ENCODE results near the gene FOXRED2. TPM values are rescaled to one million over a fixed set of nuclear protein-coding genes. Genes with fewer than 3 reads are reported as not detected.
"Not testable (repeated sequence)": the region's sequence is repeated elsewhere in the genome, so short reads cannot be mapped to it uniquely, and the experiment has no call there.

Gene FOXRED2
- total RNA-seq, 2 experiments from 2014 or later, result 1.8 to 2.3 TPM

DNA sequence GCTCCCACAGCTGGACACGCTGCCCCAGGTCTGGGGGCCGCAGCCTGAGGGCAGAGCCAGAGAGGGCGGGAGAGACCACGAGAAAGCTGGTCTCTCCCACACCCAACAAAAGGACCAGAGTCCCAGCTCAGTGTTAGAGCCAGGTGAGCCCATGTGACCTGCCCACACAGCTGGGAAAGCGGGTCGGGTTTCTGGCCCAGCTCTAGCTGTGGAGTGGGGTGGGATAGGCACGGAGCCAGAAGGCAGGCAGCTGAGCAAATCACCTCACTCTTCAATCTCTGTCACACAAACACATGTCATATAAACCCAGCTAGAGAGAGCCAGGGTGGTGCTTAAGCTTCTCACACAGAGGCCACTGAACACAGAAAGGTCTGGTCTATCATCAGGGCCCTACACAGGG is 29.9 kb upstream of the FOXRED2 start:
- no peak overlapping the region for H3K4me3 Mint-ChIP-seq
- DNase-seq, result no peak
- H3K27ac Mint-ChIP-seq, result no peak overlapping the region
- H3K36me3 Mint-ChIP-seq (ENCODE audit: low read depth), result no peaks in the 10 kb centered on the region
- H3K4me1 Mint-ChIP-seq (ENCODE audit: low read depth), result no peaks in the 10 kb centered on the region
- TF ChIP-seq, protein P1, sequence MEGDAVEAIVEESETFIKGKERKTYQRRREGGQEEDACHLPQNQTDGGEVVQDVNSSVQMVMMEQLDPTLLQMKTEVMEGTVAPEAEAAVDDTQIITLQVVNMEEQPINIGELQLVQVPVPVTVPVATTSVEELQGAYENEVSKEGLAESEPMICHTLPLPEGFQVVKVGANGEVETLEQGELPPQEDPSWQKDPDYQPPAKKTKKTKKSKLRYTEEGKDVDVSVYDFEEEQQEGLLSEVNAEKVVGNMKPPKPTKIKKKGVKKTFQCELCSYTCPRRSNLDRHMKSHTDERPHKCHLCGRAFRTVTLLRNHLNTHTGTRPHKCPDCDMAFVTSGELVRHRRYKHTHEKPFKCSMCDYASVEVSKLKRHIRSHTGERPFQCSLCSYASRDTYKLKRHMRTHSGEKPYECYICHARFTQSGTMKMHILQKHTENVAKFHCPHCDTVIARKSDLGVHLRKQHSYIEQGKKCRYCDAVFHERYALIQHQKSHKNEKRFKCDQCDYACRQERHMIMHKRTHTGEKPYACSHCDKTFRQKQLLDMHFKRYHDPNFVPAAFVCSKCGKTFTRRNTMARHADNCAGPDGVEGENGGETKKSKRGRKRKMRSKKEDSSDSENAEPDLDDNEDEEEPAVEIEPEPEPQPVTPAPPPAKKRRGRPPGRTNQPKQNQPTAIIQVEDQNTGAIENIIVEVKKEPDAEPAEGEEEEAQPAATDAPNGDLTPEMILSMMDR (IDR thresholded peaks at IDR 0.05), result no peak
- Histone ChIP-seq H3K27me3 (ENCODE audit: control insufficient read depth in 1 of 2, insufficient read depth in 2 of 2, low read length in 2 of 2) (no peaks in the 10 kb centered on the region), H3K4me1 (ENCODE audit: insufficient read depth, low read length) (peaks cover 5% of the 10 kb centered on the region), H3K36me3 (ENCODE audit: insufficient read depth, low read length) (no peaks in the 10 kb centered on the region), H3K9me3 (ENCODE audit: control insufficient read depth in 1 of 2, insufficient read depth in 1 of 2, low read length in 2 of 2) (no peaks in the 10 kb centered on the region), H3K27ac (ENCODE audit: low read depth in 1 of 2, low read length in 2 of 2) (no peak overlapping the region), H3K4me3 (ENCODE audit: low read length) (no peak overlapping the region)
- H3K27me3 Mint-ChIP-seq, result no peaks in the 10 kb centered on the region
- H3K9me3 Mint-ChIP-seq, result no peaks in the 10 kb centered on the region
- ChIA-PET POLR2A (no interaction called here), CTCF (no interaction called here)
- intact Hi-C loops (cut with DNase I, micrococcal nuclease), result no loop called here
- no peak for ATAC-seq (ENCODE audit: poor library complexity)

DNA sequence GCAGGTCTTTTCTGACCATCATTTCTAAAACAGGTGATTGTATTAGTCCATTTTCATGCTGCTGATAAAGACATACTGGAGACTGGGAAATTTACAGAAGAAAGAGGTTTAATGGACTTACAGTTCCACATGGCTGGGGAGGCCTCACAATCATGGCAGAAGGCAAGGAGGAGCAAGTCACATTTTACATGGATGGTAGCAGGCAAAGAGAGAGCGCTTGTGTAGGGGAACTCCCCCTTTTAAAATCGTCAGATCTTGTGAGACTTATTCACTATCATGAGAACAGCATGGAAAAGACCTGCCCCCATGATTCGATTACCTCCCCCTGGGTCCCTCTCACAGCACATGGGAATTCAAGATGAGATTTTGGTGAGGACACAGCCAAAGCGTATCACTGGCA is 26.5 kb upstream of the FOXRED2 start:
- H3K4me3 ChIP-seq (ENCODE audit: low read length); H3K36me3 ChIP-seq (ENCODE audit: insufficient read depth, low read length); H3K27me3 ChIP-seq (ENCODE audit: control insufficient read depth in 1 of 2, insufficient read depth in 2 of 2, low read length in 2 of 2); H3K9me3 ChIP-seq (ENCODE audit: control insufficient read depth in 1 of 2, insufficient read depth in 1 of 2, low read length in 2 of 2); ATAC-seq (ENCODE audit: poor library complexity); POLR2A ChIA-PET; H3K4me3 Mint-ChIP-seq; CTCF ChIA-PET; DNase-seq; H3K27ac Mint-ChIP-seq; H3K27ac ChIP-seq (ENCODE audit: low read depth in 1 of 2, low read length in 2 of 2); H3K27me3 Mint-ChIP-seq; H3K9me3 Mint-ChIP-seq: not testable (repeated sequence)
- H3K4me1 ChIP-seq (ENCODE audit: insufficient read depth, low read length), result peaks cover 13% of the 10 kb centered on the region
- Mint-ChIP-seq H3K4me1 (ENCODE audit: low read depth) (peaks cover 10% of the 10 kb centered on the region), H3K36me3 (ENCODE audit: low read depth) (peaks cover 12% of the 10 kb centered on the region)
- intact Hi-C loops (cut with DNase I, micrococcal nuclease), result loop anchor here in 1 of 2 experiments (5.0 kb wide), 1 partner anchor 444 kb away; no protein-coding TSS in a partner anchor

DNA sequence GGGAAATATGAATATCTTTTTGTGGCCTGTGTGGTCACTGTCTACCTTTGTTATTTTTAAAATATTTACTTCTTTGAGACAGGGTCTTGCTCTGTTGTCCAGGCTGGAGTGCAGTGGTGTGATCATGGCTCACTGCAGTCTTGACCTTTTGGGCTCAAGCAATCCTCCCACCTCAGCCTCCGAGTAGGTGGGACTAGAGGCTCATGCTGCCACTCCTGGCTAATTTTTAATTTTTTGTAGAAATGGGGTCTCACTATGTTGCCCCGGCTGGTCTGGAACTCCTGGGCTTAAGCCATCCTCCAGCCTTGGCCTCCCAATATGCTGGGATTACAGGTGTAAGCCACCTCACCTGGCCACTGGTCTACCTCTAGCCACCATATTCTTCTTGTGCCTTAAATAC is 25.6 kb upstream of the FOXRED2 start:
- TF ChIP-seq, protein P1 (IDR thresholded peaks at IDR 0.05), result no peak
- Mint-ChIP-seq H3K36me3 (ENCODE audit: low read depth) (peaks cover 16% of the 10 kb centered on the region), H3K4me1 (ENCODE audit: low read depth) (peaks cover 18% of the 10 kb centered on the region), H3K9me3 (no peaks in the 10 kb centered on the region), H3K27me3 (no peaks in the 10 kb centered on the region), H3K27ac (no peak overlapping the region), H3K4me3 (no peak overlapping the region)
- intact Hi-C loops (cut with DNase I, micrococcal nuclease), result loop anchor here in 1 of 2 experiments (5.0 kb wide), 1 partner anchor 445 kb away; no protein-coding TSS in a partner anchor
- CTCF ChIA-PET, result no interaction called here
- Histone ChIP-seq H3K36me3 (ENCODE audit: insufficient read depth, low read length) (no peaks in the 10 kb centered on the region), H3K4me3 (ENCODE audit: low read length) (no peak overlapping the region), H3K9me3 (ENCODE audit: control insufficient read depth in 1 of 2, insufficient read depth in 1 of 2, low read length in 2 of 2) (no peaks in the 10 kb centered on the region), H3K27me3 (ENCODE audit: control insufficient read depth in 1 of 2, insufficient read depth in 2 of 2, low read length in 2 of 2) (no peaks in the 10 kb centered on the region), H3K27ac (ENCODE audit: low read depth in 1 of 2, low read length in 2 of 2) (no peak overlapping the region), H3K4me1 (ENCODE audit: insufficient read depth, low read length) (peaks cover 19% of the 10 kb centered on the region)
- DNase-seq, result no peak
- no peak for ATAC-seq (ENCODE audit: poor library complexity)
- POLR2A ChIA-PET, result no interaction called here
